Caki2 (cell line): Measurements from ENCODE around the gene PLA2G2C. TPM values are rescaled to one million over a fixed set of nuclear protein-coding genes. Genes with fewer than 3 reads are reported as not detected.

Source experiments
- DNase-seq: peaks from one replicate; pipeline ENCODE4 v3.0.0-alpha.2; 2015; ENCODE audit warnings: low read depth
- in situ Hi-C: cut with HindIII; loops from 2 replicates; pipeline ENCODE4 v1.10.0; 2016; ENCODE audit warnings: low sequenced_read_pairs, low pct_unique_long_range_greater_than_20kb, mixed read lengths
- total RNA-seq: library from RNA; depleted of rRNA; stranded (reverse); fragments of >200 nt; shearing (Covaris generic); gene quantifications from 2 replicates; pipeline ENCODE4 v1.2.3, GENCODE V29; 2014; ENCODE audit warnings: low replicate concordance

The PLA2G2C gene
- total RNA-seq, 1 experiment from 2014 or later: not detected

- DNase-seq: no peak
- in situ Hi-C loops: no loop called here
These were observed 3.3 kb upstream of the PLA2G2C start for GRCh38 chr1:20189664-20190063.

DNA sequence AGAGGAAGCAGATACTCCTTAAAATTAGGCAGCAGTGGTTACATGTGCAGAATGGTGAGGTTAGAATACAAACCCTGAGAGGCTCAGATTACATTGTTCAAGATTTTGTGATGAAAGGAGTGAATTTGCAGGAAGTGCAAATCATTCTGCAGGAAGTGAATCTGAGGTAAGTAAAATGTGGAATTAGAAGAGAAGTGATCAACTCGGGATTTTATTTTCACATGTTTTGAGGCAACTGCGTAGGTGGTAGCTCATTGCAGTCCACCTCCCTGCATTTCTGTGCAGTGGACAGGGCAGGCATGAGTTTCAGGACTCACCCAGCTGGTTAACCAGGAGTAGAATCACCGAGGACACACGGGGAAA, 2.1 kb upstream of the PLA2G2C start:
- in situ Hi-C loops: no loop called here
- DNase-seq: no peak

DNA sequence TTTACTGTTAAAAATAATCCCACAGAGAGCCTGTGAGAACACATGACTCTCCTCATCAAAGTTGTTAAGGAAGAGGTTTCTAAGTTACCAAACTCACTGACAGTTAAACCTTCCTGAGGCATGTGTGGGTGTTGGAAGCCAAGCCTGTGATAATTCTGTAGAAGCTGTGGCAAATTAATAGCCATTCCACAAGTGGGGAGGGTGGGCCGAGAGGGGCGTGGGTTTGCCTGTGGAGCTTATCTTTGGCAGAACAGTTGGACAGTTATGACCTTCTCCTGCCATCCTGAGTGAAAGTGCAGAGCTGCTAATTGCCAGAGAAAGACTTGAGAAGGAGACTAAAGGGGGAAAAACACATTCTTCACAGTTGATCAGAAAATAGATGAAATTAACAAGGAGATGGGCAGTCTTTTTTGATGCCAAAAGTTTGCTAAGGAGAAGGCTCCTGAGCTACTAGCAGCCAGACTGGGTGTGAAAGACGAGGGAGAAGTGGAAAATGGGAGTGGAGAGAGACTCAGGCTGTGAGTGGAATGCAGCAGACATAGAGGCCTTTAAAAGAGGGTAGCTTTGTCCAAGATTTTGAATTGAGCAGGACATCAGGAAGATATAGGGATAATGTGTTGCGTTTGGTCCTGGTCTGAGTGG, 1.6 kb upstream of the PLA2G2C start:
- DNase-seq: no peak
- in situ Hi-C loops: no loop called here

DNA sequence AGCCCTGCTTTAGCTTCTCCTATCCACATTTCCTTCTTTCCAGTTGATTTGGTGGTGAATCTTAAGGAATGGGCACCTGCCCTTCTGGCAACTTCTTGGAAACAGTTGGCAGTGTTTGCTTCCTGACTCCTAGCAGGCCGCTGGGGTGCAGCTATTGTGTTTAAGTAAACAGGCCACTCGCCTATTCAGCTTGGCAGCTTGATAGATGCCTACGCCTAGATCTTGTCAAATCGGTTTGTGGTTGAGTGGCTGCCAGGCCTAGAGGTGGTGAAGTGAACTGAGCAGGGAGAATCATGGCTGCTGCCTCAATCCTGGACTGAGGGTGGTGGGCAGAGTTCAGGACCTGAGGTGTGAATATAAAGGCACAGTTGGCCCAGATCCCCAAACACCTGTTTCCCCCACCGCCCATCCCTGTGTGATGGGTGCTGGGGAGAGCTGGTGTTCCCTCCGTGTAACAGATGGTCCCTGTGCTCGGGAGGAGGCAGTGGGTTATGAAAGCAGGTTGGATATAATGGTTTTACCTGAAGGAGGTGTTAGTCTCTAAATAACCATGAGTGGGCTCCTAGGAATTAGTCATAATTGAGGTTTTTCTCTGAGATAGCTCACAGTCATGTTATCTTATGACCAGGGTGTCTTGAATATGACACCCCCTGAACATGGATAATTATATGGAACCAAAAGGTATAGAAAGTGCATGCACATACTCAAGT, 940 bp upstream of the PLA2G2C start:
- in situ Hi-C loops: no loop called here
- no peak for DNase-seq

- no peak for DNase-seq
- in situ Hi-C loops: no loop called here
These were observed 1.1 kb downstream of the PLA2G2C start for GRCh38 chr1:20184997-20185833.

GRCh38 chr1:20184481-20184900, 1.8 kb downstream of the PLA2G2C start:
- in situ Hi-C loops: no loop called here
- DNase-seq: no peak

GRCh38 chr1:20183616-20184271, 2.6 kb downstream of the PLA2G2C start:
- in situ Hi-C loops: no loop called here
- DNase-seq: no peak

DNA sequence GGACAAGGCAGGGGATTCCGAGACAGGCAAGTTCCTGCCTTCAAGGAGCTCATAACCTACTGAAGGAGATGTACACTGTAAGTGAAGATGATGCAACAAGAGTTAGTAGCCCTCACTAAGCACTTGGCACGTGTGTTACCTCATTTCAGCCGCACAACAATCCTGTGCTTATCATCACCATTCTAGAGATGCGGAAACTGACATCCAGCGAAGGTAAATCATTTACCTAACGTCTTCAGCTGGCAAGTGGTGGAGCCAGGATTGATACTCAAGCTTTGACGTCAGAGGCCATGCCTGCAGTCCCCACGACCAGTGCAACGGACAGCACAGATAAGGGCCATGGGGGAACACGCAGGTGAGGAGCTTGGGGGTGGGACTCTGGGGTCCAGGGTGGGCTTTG, 3.3 kb downstream of the PLA2G2C start:
- in situ Hi-C loops: no loop called here

GRCh38 chr1:20182415-20182814, 3.9 kb downstream of the PLA2G2C start:
- in situ Hi-C loops: no loop called here
- no peak for DNase-seq

More for the DNA sequence above, 3.3 kb downstream of the PLA2G2C start:
- no peak for DNase-seq

DNA sequence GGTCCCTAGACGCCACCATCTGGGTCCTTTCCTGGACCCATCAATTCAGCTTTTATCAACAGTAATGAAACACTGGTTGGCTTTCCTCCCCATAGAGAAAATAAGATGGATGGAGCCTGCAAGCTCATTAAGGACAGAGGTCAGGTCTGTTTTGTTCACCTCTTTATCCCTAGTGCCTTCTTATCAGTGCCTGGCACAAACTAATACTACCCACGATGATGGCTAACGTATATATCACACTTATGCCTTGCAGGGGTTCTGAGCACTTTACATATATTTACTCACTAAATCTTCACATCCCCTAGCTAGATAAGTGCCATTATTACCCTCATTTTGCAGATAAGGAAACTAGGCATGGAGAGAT, 5.5 kb downstream of the PLA2G2C start:
- in situ Hi-C loops: no loop called here
- no peak for DNase-seq

DNA sequence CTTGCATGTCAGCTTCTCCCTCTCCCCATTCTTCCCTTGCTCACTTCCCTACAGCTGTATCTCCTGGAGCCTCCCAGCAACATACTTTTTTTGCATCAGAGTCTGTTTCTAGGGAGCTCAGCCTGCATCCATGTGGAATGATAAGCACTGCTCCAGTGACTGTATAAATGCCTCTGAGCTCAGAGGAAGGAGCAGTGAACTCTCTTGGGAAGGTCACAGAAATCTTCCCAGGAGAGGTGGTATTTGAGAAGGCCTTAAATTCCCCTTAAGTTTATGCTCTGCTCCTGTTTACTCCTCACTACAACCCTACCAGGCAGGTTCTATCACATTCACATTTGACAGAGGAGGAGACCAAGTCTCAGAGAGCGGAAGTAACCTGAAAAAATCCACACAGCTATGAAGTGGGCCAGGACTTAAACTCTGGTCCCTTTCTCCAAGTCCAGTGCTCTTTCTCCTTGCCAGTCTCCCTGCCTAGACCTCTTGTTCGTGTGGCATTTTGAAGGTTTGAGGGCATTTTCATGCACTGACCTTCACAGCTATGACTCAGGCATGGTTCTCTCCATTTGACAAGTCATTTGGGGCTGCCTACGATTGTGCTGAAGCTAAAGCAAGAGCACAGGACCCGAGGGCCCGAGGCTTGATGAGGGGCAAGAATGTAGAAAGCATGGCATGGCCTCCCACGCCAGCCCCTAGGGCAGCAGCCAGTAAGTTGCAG, 6.0 kb downstream of the PLA2G2C start:
- in situ Hi-C loops: no loop called here
- DNase-seq: no peak

- in situ Hi-C loops: no loop called here
- no peak for DNase-seq
These were observed 6.8 kb downstream of the PLA2G2C start for GRCh38 chr1:20179371-20180128.

- in situ Hi-C loops: no loop called here
- no peak for DNase-seq
These were observed 7.5 kb downstream of the PLA2G2C start for GRCh38 chr1:20178634-20179370.

- no peak for DNase-seq
- in situ Hi-C loops: no loop called here
These were observed 11.2 kb downstream of the PLA2G2C start for GRCh38 chr1:20174937-20175666.

- no peak for DNase-seq
- in situ Hi-C loops: no loop called here
These were observed 14.2 kb downstream of the PLA2G2C start for GRCh38 chr1:20172033-20172590.

GRCh38 chr1:20169932-20170331, 16.4 kb downstream of the PLA2G2C start:
- in situ Hi-C loops: no loop called here
- DNase-seq: no peak
